ENCODE results near the gene ZNF785. TPM values are rescaled to one million over a fixed set of nuclear protein-coding genes. Genes with fewer than 3 reads are reported as not detected.

ZNF785 gene
- polyA plus RNA-seq, 3 donors, result 0.67 to 9.0 (median 1.1) TPM

DNA sequence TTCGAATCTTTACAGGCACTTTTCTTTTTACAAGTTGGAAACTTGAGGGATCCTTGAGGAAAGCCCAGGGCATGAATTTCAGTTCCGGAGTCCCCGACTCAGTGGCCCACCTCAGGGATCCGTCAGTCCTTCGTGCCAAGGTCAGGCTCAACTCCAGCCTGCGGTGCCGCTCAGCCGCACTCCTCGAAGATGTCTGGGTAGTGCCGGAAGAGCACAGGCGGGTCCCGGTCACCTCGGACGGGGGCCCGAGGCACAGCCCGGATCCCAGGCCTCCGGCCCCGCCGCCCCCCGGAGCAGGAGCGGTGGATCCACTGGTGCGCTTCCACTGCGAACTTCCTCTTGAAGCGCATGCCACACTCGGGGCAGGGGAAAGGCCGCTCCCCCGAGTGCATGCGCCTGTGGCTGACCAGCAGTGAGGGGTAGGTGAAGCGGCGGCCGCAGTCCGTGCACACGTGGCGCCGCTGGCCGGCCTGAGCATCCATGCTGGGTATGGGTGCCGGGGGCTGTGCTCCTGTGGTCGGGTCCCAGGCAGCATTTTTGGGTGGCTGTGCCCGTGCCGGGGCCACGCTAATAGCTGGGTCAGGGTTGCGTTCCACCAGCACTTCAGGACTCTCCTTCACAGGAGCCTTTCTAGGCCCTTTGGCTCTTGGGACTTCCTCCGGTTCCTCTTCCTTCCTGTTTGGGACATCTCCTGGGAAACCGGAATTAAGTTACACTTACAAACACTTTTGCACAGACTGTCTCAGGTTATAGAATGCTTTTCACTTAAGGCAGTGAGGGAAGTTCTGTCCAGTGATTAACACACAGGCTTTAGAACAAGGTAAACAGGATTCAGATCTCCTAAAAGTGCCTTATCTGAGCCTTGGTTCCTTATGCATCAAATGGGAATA is 15.5 kb downstream of the ZNF785 start:
- no peaks in the 10 kb centered on the region for H3K36me3 ChIP-seq (replicated peaks in 1 of 2; ENCODE audit: control insufficient read depth in 1 of 2, insufficient read depth in 2 of 2, low read length in 2 of 2)
- TF ChIP-seq, protein P1, sequence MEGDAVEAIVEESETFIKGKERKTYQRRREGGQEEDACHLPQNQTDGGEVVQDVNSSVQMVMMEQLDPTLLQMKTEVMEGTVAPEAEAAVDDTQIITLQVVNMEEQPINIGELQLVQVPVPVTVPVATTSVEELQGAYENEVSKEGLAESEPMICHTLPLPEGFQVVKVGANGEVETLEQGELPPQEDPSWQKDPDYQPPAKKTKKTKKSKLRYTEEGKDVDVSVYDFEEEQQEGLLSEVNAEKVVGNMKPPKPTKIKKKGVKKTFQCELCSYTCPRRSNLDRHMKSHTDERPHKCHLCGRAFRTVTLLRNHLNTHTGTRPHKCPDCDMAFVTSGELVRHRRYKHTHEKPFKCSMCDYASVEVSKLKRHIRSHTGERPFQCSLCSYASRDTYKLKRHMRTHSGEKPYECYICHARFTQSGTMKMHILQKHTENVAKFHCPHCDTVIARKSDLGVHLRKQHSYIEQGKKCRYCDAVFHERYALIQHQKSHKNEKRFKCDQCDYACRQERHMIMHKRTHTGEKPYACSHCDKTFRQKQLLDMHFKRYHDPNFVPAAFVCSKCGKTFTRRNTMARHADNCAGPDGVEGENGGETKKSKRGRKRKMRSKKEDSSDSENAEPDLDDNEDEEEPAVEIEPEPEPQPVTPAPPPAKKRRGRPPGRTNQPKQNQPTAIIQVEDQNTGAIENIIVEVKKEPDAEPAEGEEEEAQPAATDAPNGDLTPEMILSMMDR (IDR thresholded peaks at IDR 0.05), result no peak
- peaks cover 17% of the 10 kb centered on the region for H3K79me2 ChIP-seq (ENCODE audit: insufficient read depth, low read length)
- H3K9me3 ChIP-seq (replicated peaks in 1 of 2; ENCODE audit: control insufficient read depth in 1 of 2, insufficient read depth in 1 of 2, low read length in 2 of 2), result no peaks in the 10 kb centered on the region
- H3K27me3 ChIP-seq (ENCODE audit: control insufficient read depth in 2 of 2, insufficient read depth in 2 of 2, low read length in 2 of 2), result no peaks in the 10 kb centered on the region
- peak in 1 of 3 donors; percentile 26 for DNase-seq
- H3K36me3 Mint-ChIP-seq, result no peaks in the 10 kb centered on the region
- no peak overlapping the region for H3K4me3 Mint-ChIP-seq
- peak overlapping the region; percentile 97 for H3K4me2 ChIP-seq (replicated peaks; ENCODE audit: extremely low read depth, low read length, poor library complexity, severe bottlenecking)
- peak overlapping the region in 1 of 2 donors; percentile 3 for H3K27ac ChIP-seq (ENCODE audit: low read depth in 1 of 2, low read length in 2 of 2)
- H3K4me1 Mint-ChIP-seq, result peaks cover 43% of the 10 kb centered on the region
- 93% methylated on average over 42 of the region's 44 CpGs for WGBS (ENCODE audit: insufficient coverage)
- no peak overlapping the region for H3K9ac ChIP-seq (ENCODE audit: insufficient read depth, low read length, poor library complexity, severe bottlenecking)
- H3K4me1 ChIP-seq (ENCODE audit: control insufficient read depth in 1 of 2, insufficient read depth in 2 of 2, low read length in 2 of 2), result peaks cover 48 to 56% of the 10 kb centered on the region in 2 donors
- peak overlapping the region in 1 of 3 experiments; percentile 87 for H3K4me3 ChIP-seq (replicated peaks in 1 of 3; ENCODE audit: low read depth in 2 of 3, low read length in 3 of 3)
- H3K27ac Mint-ChIP-seq, result peak overlapping the region in 5 of 7 donors; percentile 18 to 45 (median 35)
- peaks cover 1 to 6% (median 3%) of the 10 kb centered on the region in 3 donors for H3K27me3 Mint-ChIP-seq (ENCODE audit: low read depth in 3 of 3)
- no peak overlapping the region for H2AFZ ChIP-seq (ENCODE audit: insufficient read depth, low read depth, low read length, poor library complexity, severe bottlenecking)
- intact Hi-C loops (cut with micrococcal nuclease), result loop anchor here (5.0 kb wide), 2 partner anchors 33 to 87 kb away; partner anchors contain the start of gene FBRS (in 1 of the 2)
- no peaks in the 10 kb centered on the region for H3K9me3 Mint-ChIP-seq
- H4K20me1 ChIP-seq (ENCODE audit: insufficient read depth, low read length), result no peaks in the 10 kb centered on the region

DNA sequence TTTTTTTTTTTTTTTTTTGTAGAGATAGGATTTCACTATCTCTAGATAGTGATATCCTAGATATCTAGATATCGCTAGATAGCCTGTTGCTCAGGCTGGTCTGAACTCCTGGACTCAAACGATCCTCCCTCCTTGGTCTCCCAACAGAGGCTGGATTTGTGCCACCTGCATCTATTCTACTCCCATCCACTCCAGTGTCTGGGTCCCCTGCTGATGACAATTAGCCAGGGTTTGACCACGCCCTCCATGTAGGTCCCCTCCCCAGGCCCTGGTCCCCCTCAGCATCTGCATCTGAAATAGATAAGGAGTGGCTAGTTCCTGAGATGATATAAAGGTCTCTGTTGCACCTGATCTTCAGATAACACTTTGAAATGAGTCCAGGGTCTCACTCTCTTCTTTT is 16.2 kb downstream of the ZNF785 start:
- H3K9me3 Mint-ChIP-seq, result no peaks in the 10 kb centered on the region
- peak overlapping the region in 1 of 2 donors; percentile 92 for H3K27ac ChIP-seq (ENCODE audit: low read depth in 1 of 2, low read length in 2 of 2)
- peaks cover 38% of the 10 kb centered on the region for H3K4me1 Mint-ChIP-seq

More for the DNA sequence above, 16.2 kb downstream of the ZNF785 start:
- Histone ChIP-seq H3K4me1 (ENCODE audit: control insufficient read depth in 1 of 2, insufficient read depth in 2 of 2, low read length in 2 of 2) (peaks cover 48 to 55% of the 10 kb centered on the region in 2 donors), H3K9me3 (replicated peaks in 1 of 2; ENCODE audit: control insufficient read depth in 1 of 2, insufficient read depth in 1 of 2, low read length in 2 of 2) (no peaks in the 10 kb centered on the region), H3K79me2 (ENCODE audit: insufficient read depth, low read length) (peaks cover 17% of the 10 kb centered on the region), H3K36me3 (replicated peaks in 1 of 2; ENCODE audit: control insufficient read depth in 1 of 2, insufficient read depth in 2 of 2, low read length in 2 of 2) (no peaks in the 10 kb centered on the region), H3K4me2 (replicated peaks; ENCODE audit: extremely low read depth, low read length, poor library complexity, severe bottlenecking) (no peak overlapping the region), H3K9ac (ENCODE audit: insufficient read depth, low read length, poor library complexity, severe bottlenecking) (no peak overlapping the region), H3K4me3 (replicated peaks in 1 of 3; ENCODE audit: low read depth in 2 of 3, low read length in 3 of 3) (no peak overlapping the region), H4K20me1 (ENCODE audit: insufficient read depth, low read length) (no peaks in the 10 kb centered on the region), H2AFZ (ENCODE audit: insufficient read depth, low read depth, low read length, poor library complexity, severe bottlenecking) (no peak overlapping the region), H3K27me3 (ENCODE audit: control insufficient read depth in 2 of 2, insufficient read depth in 2 of 2, low read length in 2 of 2) (no peaks in the 10 kb centered on the region)
- TF ChIP-seq, protein P1 (IDR thresholded peaks at IDR 0.05), result no peak
- 100% methylated on average over 2 of the region's 3 CpGs for WGBS (ENCODE audit: insufficient coverage)
- no peak for DNase-seq
- Mint-ChIP-seq H3K27me3 (ENCODE audit: low read depth in 3 of 3) (peaks cover 1 to 6% (median 3%) of the 10 kb centered on the region in 3 donors), H3K4me3 (no peak overlapping the region), H3K27ac (peak overlapping the region in 6 of 7 donors; percentile 13 to 95 (median 64)), H3K36me3 (no peaks in the 10 kb centered on the region)
- intact Hi-C loops (cut with micrococcal nuclease), result no loop called here

All from CD14-positive monocyte (primary cell).